Fibroblast of lung (primary cell): ENCODE results near the gene CORO2B.

Experiments used
- CTCF ChIP-seq, 2 donors: IDR thresholded peaks in 1 of 2; conservative IDR thresholded peaks in 1 of 2; 1 replicate in 1 of 2; 2 replicates in 1 of 2; pipeline ENCODE4 v1.5.1; 2011 to 2012; ENCODE audit warnings: low read length in 2 of 2, control low read depth in 1 of 2, inconsistent platforms in 1 of 2, low read depth in 1 of 2, mild to moderate bottlenecking in 1 of 2
- EZH2 ChIP-seq: IDR thresholded peaks from 2 replicates; pipeline ENCODE4 v1.5.1; 2012; ENCODE audit warnings: low read length, control low read depth, mild to moderate bottlenecking; ENCODE audit errors: missing control alignments

- TF ChIP-seq CTCF (conservative IDR thresholded peaks at IDR 0.05 in 1 of 2, IDR thresholded peaks at IDR 0.05 in 1 of 2; ENCODE audit: low read depth in 1 of 2, low read length in 2 of 2) (no peak), EZH2 (no peak)
Measured at GRCh38 chr15:68672251-68672650, 93.5 kb downstream of the CORO2B start.
